Breast epithelium (tissue), 3 donors: Measurements from ENCODE around the gene SLC35D1.

Source experiments
- CTCF ChIP-seq, 3 donors: fragments of 450-650 bp; IDR thresholded peaks; one replicate each; pipeline ENCODE4 v1.5.1; 2016 to 2017; ENCODE audit warnings: antibody characterized with exemption in 3 of 3, mild to moderate bottlenecking in 3 of 3, moderate library complexity in 3 of 3
- POLR2AphosphoS5 ChIP-seq, 3 donors: sonication (generic); formaldehyde crosslinking; IDR thresholded peaks; one replicate each; pipeline ENCODE4 v1.6.1; 2017; ENCODE audit warnings: antibody characterized with exemption in 3 of 3

GRCh38 chr1:67089685-67090208 lies 35.8 kb upstream of the SLC35D1 start:
- TF ChIP-seq CTCF (IDR thresholded peaks at IDR 0.05) (no peak), POLR2AphosphoS5 (IDR thresholded peaks at IDR 0.05) (no peak)
